Stimulated activated naive B cell treated with anti-CD40 and anti-IgM and Interleukin-4, amounts not matched to agents 10 μg/mL and 1 μg/mL and 100 μg/mL, for 72 hours (primary cell): ENCODE measurements around the gene KSR1.
"Not testable (repeated sequence)": the region's sequence is repeated elsewhere in the genome, so short reads cannot be mapped to it uniquely, and the experiment has no call there.

Source experiments
- ATAC-seq, 2 donors: fragments of 150-1000 bp; cut with Tn5 transposase; replicated peaks; 2 replicates each; pipeline ENCODE4 v1.10.0; 2021; ENCODE audit warnings: moderate library complexity in 1 of 2
- DNase-seq: peaks from one replicate; pipeline ENCODE4 v3.0.0; 2021
- H3K27ac Mint-ChIP-seq: one replicate; pipeline ENCODE4 v1.8.0; 2022; ENCODE audit warnings: mild to moderate bottlenecking, mixed read lengths
- H3K27me3 Mint-ChIP-seq, 2 donors: one replicate each; pipeline ENCODE4 v1.8.0; 2022; ENCODE audit warnings: mixed read lengths in 2 of 2
- H3K36me3 Mint-ChIP-seq, 2 donors: one replicate each; pipeline ENCODE4 v1.8.0; 2022; ENCODE audit warnings: mixed read lengths in 2 of 2, mild to moderate bottlenecking in 1 of 2
- H3K4me1 Mint-ChIP-seq, 2 donors: one replicate each; pipeline ENCODE4 v1.8.0; 2022; ENCODE audit warnings: mixed read lengths in 2 of 2, mild to moderate bottlenecking in 1 of 2
- H3K4me3 Mint-ChIP-seq, 2 donors: one replicate each; pipeline ENCODE4 v1.8.0; 2022; ENCODE audit warnings: mild to moderate bottlenecking in 2 of 2, mixed read lengths in 2 of 2, moderate library complexity in 1 of 2
- H3K9me3 Mint-ChIP-seq, 2 donors: one replicate each; pipeline ENCODE4 v1.8.0; 2022; ENCODE audit warnings: mixed read lengths in 2 of 2, mild to moderate bottlenecking in 1 of 2

KSR1 gene

DNA sequence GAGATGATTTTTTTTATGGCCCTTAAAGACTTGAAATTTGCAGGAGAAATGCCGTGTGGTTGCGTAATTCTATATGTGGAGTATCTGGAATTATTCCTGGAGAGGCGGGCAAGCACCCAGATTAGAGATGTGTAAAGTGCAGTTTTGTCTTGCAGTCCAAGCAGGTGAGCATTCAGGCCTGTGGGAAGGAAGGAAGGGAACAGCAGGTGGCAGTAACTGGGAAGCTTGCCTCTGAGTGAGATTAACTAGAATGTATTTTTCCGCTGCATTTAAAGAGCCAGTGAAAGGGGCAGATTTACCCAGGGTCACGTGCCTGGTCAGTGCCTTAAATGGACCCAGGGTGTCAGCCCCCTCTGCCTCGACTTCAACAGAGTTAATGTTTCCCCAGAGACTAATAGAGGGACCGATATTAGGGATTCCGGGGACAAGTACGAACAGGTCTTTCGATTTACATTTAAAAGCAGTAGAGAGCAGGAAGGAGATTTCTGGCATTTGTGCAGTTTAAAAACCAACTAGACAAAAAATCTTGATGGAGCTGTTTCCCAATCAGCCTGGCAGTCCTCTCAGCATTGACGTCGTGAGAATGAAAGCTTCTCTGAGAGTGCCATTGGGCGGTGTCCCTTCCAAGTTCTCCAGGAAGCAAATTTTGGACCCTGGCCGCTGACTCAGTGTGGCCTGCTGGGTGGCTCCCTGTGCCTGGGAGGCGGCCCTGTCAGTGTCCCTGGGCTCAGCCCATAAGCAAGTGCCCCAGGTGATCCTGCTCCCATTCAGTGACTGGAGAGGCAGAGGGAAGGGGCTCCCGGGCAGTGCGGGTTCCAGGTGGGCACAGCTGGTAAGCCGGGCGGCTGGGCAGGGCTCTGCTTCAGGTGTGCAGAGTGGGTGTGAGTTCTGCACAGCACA lies 38.2 kb downstream of the KSR1 start:
- no peaks in the 10 kb centered on the region for H3K9me3 Mint-ChIP-seq
- ATAC-seq (no peak), DNase-seq (no peak)
- no peaks in the 10 kb centered on the region for H3K27me3 Mint-ChIP-seq
- H3K36me3 Mint-ChIP-seq = peaks cover under 1 to 9% of the 10 kb centered on the region in 2 donors
- H3K4me1 Mint-ChIP-seq = peaks cover 41 to 56% of the 10 kb centered on the region in 2 donors
- H3K27ac Mint-ChIP-seq = peak overlapping the region; percentile 75
- H3K4me3 Mint-ChIP-seq = no peak overlapping the region

DNA sequence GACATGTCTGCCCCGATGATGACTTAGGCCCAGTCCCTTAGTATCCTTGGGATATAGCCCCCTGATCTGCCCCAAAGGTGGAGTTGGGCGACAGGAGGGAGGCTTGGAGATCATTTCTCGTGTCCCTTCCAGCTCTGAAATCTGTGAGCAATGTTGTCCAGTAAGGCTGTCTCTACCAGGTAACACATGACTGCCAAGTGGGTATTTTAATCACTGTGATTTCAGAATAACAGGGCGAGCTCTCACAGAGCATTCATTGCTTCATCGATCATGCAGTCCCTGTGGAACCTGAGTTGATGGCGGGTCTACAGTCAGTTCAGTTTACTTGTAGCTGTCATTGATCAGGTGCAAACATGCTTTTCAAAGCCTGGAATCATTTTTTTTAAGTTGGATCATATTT lies 39.2 kb downstream of the KSR1 start:
- Mint-ChIP-seq H3K4me3 (no peak overlapping the region), H3K9me3 (peaks cover 4% of the 10 kb centered on the region in 2 donors), H3K27ac (peak overlapping the region; percentile 62), H3K36me3 (peaks cover 10 to 19% of the 10 kb centered on the region in 2 donors), H3K27me3 (no peaks in the 10 kb centered on the region), H3K4me1 (peaks cover 41 to 53% of the 10 kb centered on the region in 2 donors)
- peak; percentile 82 to 91 for ATAC-seq
- DNase-seq = no peak

DNA sequence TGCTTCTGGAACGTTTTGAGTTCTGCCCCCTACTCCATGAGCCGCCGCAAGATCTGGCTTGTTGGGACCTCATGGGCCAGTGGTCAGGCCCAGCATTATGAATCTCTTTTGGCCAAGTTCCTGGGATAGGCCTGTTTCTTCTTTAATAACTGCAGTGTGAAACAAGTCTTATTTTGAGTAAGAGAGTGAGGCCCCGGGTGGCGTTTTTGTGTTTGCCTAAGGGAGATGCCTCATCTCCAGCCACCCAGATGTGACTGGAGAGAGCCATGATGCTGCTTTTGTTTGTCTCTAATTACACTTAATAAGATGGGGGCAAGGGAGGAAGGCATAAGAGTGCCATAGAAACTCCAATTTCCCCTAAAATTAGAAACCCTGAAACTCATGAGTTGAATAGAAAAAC lies 39.8 kb downstream of the KSR1 start:
- DNase-seq (no peak), ATAC-seq (peak; percentile 22 to 45)
- Mint-ChIP-seq H3K27me3 (no peaks in the 10 kb centered on the region), H3K27ac (no peak overlapping the region), H3K36me3 (peaks cover 15 to 23% of the 10 kb centered on the region in 2 donors), H3K4me3 (no peak overlapping the region), H3K4me1 (peaks cover 40 to 51% of the 10 kb centered on the region in 2 donors), H3K9me3 (peaks cover 6 to 7% of the 10 kb centered on the region in 2 donors)

DNA sequence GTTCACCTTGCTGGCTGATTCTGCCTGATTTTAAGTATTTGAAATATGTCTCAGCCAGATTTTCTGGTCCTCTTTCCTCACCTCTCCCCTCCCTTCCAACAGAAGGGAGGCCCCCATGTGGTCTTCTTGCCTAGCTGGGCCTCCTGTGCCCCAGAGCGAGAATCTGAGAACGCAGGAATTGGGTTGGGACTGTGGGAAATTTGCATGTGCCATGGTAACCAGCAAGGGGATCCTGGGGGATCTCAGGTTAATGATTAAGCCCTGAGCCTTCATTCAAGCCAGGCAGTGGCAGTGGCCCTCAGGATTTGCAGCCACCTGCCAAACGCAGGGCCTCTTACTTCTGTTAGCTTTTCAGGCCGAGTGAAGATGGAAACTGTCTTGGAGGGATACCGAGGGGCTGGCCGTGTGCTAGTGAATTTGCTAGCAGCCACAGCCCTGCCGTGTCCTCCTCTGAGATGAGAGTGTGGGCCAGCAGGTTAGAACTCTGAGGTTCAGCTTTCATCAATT lies 40.2 kb downstream of the KSR1 start:
- H3K4me3 Mint-ChIP-seq = no peak overlapping the region
- no peak overlapping the region for H3K27ac Mint-ChIP-seq
- no peak for ATAC-seq
- H3K4me1 Mint-ChIP-seq = peaks cover 39 to 46% of the 10 kb centered on the region in 2 donors
- H3K9me3 Mint-ChIP-seq = peaks cover 6 to 7% of the 10 kb centered on the region in 2 donors
- H3K27me3 Mint-ChIP-seq = no peaks in the 10 kb centered on the region
- H3K36me3 Mint-ChIP-seq = peaks cover 16 to 25% of the 10 kb centered on the region in 2 donors
- no peak for DNase-seq

DNA sequence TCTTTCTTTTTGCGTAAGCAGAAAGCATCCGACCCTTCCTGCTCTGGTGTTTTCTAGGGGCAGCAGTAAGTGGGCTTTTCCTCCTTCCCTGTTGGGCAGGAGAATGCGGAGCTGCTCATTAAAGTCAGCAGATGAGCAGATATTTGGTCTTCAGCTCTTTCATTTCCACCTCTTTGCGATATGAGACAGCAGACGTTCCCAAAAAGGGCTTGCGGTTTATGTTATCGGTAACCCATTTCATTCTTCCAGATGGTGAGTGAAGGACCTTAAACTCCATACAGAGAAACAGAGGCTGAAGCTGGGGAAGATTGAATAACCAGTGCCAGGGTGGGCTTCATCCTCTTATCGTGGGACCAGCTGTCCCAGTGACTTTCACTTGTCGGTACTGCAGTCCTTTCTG lies 40.7 kb downstream of the KSR1 start:
- Mint-ChIP-seq H3K27ac (peak overlapping the region; percentile 44), H3K36me3 (peaks cover 21 to 29% of the 10 kb centered on the region in 2 donors), H3K4me3 (no peak overlapping the region), H3K4me1 (peaks cover 34 to 42% of the 10 kb centered on the region in 2 donors), H3K27me3 (no peaks in the 10 kb centered on the region), H3K9me3 (peaks cover 11% of the 10 kb centered on the region in 2 donors)
- no peak for DNase-seq
- ATAC-seq = no peak

DNA sequence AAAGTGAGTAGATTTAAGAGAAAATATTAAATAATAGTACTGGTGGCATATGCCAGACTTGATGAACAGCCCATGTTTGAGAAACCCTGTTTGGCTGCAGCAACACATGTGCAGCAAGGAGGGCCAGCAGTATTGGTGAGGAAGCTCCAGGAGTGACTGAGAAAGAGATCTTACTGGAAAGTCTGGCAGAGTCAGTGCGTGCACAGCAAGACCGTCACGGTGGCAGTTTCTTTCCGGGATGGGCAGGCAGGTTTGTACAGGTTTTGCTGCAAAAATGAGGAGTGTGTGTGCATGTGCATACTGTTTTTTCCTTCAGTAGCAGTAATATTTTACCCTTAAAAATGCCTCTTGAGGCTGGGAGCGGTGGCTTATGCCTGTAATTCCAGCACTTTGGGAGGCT lies 41.4 kb downstream of the KSR1 start:
- no peak overlapping the region for H3K4me3 Mint-ChIP-seq
- peaks cover 11% of the 10 kb centered on the region in 2 donors for H3K9me3 Mint-ChIP-seq
- peaks cover 30 to 35% of the 10 kb centered on the region in 2 donors for H3K4me1 Mint-ChIP-seq
- H3K27me3 Mint-ChIP-seq = no peaks in the 10 kb centered on the region
- H3K36me3 Mint-ChIP-seq = peaks cover 21 to 32% of the 10 kb centered on the region in 2 donors
- DNase-seq = no peak
- ATAC-seq = no peak
- no peak overlapping the region for H3K27ac Mint-ChIP-seq

DNA sequence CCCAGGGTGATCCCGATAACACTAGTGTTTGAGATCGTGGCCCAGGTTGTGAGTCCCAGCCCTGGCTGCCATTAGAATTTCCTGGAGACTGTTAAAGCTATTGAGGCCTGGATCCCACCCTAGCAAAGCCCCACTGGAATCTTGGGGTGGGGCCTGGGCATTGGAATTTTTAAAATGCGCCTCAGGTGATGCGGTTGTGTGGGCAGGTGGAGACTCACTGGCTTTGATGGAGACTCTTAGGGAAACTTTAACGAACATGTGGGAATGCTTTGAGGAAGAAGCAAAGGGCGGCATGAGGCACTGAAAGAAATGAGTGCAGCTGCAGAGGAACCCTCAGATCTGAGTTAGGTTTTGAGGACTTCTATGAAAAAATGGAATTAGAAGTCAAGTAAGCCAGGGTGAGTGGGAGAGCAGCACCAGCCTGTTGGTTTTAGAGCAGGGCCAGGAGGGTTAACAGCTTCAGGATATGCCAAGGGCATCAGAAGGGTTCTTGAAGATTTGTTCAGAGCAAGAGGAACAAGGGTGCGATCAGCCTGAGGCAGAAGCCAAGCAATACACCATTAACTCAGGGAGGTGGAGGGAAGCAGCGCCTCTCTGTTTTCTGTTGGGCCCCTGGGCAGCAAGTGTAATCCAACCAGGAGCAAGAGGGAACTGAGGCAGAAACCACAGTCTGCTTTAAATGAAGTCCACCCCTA lies 42.5 kb downstream of the KSR1 start:
- Mint-ChIP-seq H3K36me3 (peaks cover 21 to 32% of the 10 kb centered on the region in 2 donors), H3K27ac (no peak overlapping the region), H3K27me3 (no peaks in the 10 kb centered on the region), H3K9me3 (peaks cover 11% of the 10 kb centered on the region in 2 donors), H3K4me1 (peaks cover 35 to 45% of the 10 kb centered on the region in 2 donors), H3K4me3 (no peak overlapping the region)
- DNase-seq (no peak), ATAC-seq (no peak)

DNA sequence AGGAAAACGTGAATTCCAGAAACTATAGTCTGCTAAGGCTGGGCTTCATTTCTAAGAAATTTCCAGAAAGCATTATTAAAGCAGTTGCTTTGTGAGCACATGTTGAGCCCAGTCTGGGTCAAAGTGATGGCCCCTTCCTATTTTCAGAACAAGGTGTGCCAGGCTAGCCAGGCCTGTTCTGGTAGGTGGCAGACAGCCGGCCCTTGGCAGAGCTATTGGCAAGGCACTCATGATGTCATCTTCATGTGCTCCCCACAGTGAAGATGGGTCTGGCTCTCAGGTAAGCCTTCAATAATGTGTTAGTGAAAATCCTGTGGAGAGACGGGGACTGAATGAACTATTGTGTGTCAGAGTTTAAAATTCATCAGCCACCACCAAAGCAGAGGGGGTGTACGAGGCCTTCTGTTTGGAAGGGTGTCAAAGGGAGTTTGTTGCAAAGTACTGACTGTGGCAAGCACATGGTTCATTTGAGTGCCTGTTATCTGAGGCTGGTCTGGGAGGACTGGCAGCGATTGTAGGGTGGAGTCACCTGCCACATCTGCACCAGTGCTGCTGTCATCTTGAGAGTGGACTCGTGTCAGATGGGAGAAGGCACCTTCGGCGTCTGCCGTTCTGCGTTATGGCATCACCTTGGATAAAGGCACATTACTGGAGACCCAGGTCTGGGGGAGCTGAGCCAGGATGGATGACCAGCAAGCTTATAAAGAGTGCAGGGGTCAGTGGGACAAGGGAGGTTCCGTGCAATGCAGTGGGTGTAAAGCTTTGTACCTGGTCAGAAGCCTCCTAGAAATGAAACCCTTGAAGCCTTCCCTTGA lies 43.4 kb downstream of the KSR1 start:
- H3K4me1 Mint-ChIP-seq = peaks cover 37 to 45% of the 10 kb centered on the region in 2 donors
- ATAC-seq (no peak), DNase-seq (no peak)
- H3K27me3 Mint-ChIP-seq = no peaks in the 10 kb centered on the region
- peaks cover 11% of the 10 kb centered on the region in 2 donors for H3K9me3 Mint-ChIP-seq
- H3K4me3 Mint-ChIP-seq = no peak overlapping the region
- no peak overlapping the region for H3K27ac Mint-ChIP-seq
- H3K36me3 Mint-ChIP-seq = peaks cover 21 to 32% of the 10 kb centered on the region in 2 donors

DNA sequence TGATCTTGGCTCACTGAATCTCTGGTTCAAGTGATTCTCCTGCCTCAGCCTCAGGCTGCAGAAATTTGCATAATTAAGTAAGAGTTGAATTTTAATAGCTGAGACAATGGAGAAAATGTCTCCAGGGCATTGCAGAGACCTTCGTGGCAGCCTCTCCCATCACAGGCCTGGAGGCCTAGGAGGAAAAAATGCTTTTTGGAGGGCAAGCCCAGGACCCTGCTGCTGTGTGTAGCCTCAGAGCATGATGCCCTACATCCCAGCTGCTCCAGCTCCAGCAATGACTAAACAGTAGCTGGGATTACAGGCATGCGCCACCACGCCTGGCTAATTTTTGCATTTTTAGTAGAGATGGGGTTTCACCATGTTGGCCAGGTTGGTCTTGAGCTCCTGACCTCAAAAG lies 45.1 kb downstream of the KSR1 start:
- H3K27me3 Mint-ChIP-seq, H3K4me3 Mint-ChIP-seq, DNase-seq, H3K27ac Mint-ChIP-seq, ATAC-seq: not testable (repeated sequence)
- Mint-ChIP-seq H3K4me1 (peaks cover 37 to 45% of the 10 kb centered on the region in 2 donors), H3K36me3 (peaks cover 21 to 32% of the 10 kb centered on the region in 2 donors), H3K9me3 (peaks cover 11% of the 10 kb centered on the region in 2 donors)

DNA sequence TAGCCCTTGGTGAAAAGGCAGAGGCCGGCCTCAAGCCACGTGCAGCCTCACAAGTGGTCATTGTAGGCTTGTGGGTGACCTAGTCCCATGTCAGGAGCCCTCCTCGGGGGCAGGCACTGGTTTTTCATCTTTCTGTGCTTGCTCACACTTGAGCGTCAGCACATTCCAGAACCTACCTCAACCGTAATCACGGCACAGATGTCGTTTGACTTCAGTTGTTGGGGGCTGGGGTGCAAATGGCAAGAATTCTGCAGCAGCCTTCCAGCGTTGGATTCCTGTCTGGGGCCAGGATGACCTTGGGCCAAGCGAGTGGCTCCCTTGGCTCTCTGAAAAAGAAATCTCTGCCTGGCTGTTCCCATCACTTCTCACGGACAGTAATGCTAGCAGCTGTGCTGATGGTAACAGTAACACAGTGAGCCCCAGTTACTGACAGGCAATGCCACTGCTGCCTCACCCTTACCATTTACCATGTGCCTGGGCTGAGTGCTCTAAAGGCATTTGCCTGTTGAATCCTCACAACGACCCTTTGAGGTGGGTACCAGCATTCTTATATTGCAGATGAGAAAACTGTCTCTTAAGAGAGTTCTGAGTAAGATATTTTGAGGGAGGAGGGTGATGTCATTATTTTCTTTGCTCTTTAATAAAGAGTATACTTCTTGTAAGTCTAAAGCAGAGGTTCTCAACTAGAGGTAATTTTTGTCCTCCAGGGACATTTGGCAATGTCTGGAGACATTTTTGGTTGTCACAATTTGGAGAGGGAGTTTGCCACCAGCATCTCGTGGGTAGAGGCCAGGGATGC lies 46.5 kb downstream of the KSR1 start:
- H3K27me3 Mint-ChIP-seq = no peaks in the 10 kb centered on the region
- H3K4me1 Mint-ChIP-seq = peaks cover 41 to 45% of the 10 kb centered on the region in 2 donors
- H3K9me3 Mint-ChIP-seq = peaks cover 11% of the 10 kb centered on the region in 2 donors
- ATAC-seq (no peak), DNase-seq (no peak)
- peaks cover 21 to 32% of the 10 kb centered on the region in 2 donors for H3K36me3 Mint-ChIP-seq
- H3K27ac Mint-ChIP-seq = no peak overlapping the region
- H3K4me3 Mint-ChIP-seq = no peak overlapping the region

DNA sequence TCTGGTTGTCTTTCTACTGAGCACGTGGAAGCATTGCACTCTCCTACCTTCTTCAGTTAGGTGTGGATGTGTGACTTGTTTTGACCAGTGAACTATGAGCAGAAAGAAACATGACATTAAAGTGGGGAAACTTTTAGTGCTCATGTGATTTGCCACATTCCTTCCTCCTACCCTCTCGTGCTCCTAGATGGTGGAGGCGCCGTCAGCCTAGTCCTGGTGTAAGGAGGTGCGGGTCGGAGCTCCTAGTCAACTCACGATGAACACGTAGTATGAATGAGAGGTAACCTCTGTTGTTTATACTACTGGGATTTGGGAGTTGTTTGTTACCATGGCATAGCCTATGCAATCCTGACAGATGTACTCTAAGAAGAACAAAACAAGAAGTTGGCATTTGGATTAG lies 47.4 kb downstream of the KSR1 start:
- Mint-ChIP-seq H3K27me3 (no peaks in the 10 kb centered on the region), H3K4me1 (peaks cover 44 to 50% of the 10 kb centered on the region in 2 donors), H3K36me3 (peaks cover 21 to 31% of the 10 kb centered on the region in 2 donors), H3K9me3 (peaks cover 11% of the 10 kb centered on the region in 2 donors), H3K27ac (peak overlapping the region; percentile 70), H3K4me3 (no peak overlapping the region)
- no peak for DNase-seq
- ATAC-seq = no peak

DNA sequence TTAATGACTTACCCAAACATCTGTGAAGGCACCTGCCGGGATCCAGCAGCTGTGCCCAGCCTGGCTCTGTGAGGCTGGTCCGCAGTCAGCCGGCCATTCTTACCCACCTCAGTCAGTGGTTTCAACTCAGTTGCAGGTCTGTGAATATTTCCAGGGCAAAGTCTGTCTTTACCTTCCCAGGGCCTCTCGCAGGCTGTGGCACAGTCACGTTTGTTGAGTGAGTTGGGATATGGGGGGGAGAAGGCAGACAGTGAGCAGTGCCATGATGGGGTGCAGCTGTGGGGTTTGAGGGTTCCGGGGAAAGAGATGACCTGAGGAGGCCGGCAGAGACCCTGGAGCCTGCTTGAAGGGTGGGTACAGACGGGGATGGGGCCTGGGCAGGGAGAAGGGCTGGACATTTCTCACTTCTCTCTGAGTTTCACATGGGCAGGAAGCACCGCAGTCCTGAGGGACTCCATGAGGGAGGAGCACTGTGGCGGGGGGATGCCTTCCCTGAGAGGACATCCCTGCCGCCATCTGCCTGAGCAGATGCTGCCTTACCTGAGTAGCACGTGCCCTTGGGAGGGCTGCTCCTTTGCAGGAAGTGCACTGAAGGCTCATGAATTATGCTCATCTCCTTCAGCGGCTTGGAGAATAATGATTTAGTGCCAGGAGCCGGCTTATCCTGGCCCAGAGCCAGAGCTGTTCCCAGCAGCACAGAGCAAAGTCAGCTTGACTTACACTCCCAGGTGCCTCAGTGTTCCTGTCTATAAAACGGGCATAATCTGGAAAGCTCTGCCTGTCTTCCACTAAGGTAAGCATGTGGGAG lies 48.1 kb downstream of the KSR1 start:
- peaks cover 39 to 50% of the 10 kb centered on the region in 2 donors for H3K4me1 Mint-ChIP-seq
- H3K27ac Mint-ChIP-seq = peak overlapping the region; percentile 70
- no peaks in the 10 kb centered on the region for H3K27me3 Mint-ChIP-seq
- peaks cover 11% of the 10 kb centered on the region in 2 donors for H3K9me3 Mint-ChIP-seq
- DNase-seq = no peak
- no peak for ATAC-seq
- no peak overlapping the region for H3K4me3 Mint-ChIP-seq
- peaks cover 21 to 26% of the 10 kb centered on the region in 2 donors for H3K36me3 Mint-ChIP-seq
